Body of pancreas (tissue), 4 donors: ENCODE results near the gene C3orf20.
"Not testable (repeated sequence)": the region's sequence is repeated elsewhere in the genome, so short reads cannot be mapped to it uniquely, and the experiment has no call there.

Source experiments
- CTCF ChIP-seq, 7 experiments: fragments of 450-650 bp in 4 of 7; fragments of 200-600 bp in 3 of 7; sonication (generic) in 3 of 7; IDR thresholded peaks; one replicate each; pipeline ENCODE4 v1.5.1; 2016 to 2019; ENCODE audit warnings: antibody characterized with exemption in 7 of 7
- POLR2A ChIP-seq, 3 donors: fragments of 450-650 bp; IDR thresholded peaks; one replicate each; pipeline ENCODE4 v1.6.1; 2016; ENCODE audit warnings: antibody characterized with exemption in 3 of 3, mild to moderate bottlenecking in 2 of 3

DNA sequence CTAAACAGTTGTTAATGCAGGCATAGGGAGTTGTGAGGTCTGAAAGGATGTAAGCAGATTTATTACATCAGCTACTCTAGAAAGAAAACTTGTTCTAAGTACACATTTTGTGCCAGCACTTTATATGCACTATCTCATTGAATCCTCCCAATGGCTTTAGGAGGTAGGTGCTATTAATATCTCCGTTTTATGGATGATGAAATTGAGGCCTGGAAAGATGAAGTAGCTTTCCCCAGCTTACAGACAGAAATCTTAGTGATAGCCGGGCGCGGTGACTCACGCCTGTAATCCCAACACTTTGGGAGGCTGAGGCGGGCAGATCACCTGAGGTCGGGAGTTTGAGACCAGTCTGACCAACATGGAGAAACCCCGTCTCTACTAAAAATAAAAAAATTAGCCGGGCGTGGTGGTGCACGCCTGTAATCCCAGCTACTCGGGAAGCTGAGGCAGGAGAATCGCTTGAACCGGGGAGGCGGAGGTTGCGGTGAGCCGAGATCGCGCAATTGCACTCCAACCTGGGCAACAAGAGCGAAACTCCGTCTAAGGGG is 22.5 kb upstream of the C3orf20 start:
- TF ChIP-seq CTCF, POLR2A (IDR thresholded peaks at IDR 0.05): not testable (repeated sequence)
